VCaP (cell line): ENCODE measurements around the gene LPAR6.

Source experiments
- H3K27ac ChIP-seq: fragments of 450-650 bp; 2 replicates; pipeline ENCODE4 v1.5.1; 2017
- CTCF ChIP-seq: fragments of 450-650 bp; conservative IDR thresholded peaks from 2 replicates; pipeline ENCODE4 v1.5.1; 2017; ENCODE audit warnings: mild to moderate bottlenecking, moderate library complexity

Gene LPAR6

DNA sequence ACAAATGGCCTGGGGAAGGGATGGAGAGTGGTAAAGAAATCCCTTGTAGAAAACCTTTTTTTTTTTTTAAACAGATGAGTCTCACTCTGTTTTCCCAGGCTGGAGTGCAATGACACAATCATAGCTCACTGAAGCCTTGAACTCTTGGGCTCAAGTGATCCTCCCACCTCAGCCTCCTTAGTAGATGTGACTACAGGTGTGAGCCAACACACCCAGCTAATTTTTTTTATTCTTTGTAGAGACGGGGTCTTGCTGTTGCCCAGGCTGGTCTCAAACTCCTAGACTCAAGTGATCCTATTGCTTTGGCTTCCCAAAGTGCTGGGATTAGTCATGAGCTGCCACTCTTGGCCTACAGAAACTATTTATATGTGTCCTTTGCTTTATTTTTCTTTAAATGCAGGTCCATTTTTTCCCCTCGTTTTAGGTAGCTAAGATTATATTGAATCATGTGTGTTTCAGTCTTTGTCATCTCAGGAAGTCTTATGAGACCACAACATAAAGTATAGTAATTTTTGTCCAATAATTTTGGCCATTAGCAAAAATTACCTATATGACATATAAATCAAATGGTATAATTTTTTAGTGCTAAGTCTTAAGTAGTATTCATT lies 10.5 kb downstream of the LPAR6 start:
- no peak for TF ChIP-seq CTCF
- H3K27ac ChIP-seq, result no peak overlapping the region

DNA sequence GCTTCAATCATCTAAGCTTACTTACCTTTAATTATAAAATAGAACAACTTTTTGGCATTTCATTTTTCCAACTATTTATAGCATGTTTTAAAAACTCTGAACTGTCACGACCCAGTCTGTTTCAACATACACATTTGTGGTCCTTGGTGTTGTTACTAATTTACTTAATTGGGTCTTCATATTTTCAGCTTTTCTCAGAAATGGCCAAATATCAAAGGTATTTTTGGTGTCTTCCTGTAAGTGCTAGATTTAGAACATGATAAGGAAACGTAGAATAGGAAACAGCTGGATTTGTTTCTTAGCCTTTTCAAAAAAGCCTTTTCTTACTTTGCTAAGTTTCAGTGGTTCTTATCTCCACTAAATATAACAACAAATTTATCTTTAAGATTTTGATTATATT lies 11.4 kb downstream of the LPAR6 start:
- no peak for TF ChIP-seq CTCF
- no peak overlapping the region for H3K27ac ChIP-seq

- H3K27ac ChIP-seq, result no peak overlapping the region
- no peak for TF ChIP-seq CTCF
Measured at GRCh38 chr13:48400850-48401291, 12.0 kb downstream of the LPAR6 start.

- no peak for TF ChIP-seq CTCF
- no peak overlapping the region for H3K27ac ChIP-seq
Measured at GRCh38 chr13:48400090-48400694, 12.7 kb downstream of the LPAR6 start.

DNA sequence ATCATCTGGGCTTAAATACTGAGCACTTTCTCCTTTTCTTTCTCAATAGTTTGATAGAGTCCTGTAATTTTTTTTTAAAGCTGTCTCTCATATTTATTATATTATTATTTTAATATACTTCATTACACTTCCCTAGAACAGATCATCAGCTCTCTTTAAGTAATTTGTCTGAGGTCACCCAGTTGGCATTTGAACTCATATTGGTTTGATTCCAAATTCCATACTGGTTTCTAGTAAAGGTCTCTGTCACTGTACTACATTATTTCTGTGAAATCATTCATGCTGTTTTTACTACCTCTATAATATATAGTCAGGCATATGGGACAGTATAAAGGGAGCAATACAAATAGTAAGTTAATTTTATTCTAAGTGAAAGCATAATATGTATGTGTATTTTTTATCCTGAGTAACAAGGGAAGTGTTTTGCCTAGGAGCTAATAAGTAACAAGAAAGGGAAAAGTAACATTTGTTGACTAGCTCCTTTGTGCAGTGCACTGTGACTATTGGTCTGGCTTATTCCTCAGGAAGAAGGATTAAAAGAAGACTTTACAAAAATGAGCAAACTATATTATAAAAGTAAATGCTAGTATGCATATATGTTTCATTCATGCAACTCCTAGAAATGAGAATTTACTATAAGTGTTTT lies 14.3 kb downstream of the LPAR6 start:
- no peak overlapping the region for H3K27ac ChIP-seq
- no peak for TF ChIP-seq CTCF

GRCh38 chr13:48397744-48398143 lies 15.2 kb downstream of the LPAR6 start:
- TF ChIP-seq CTCF, result no peak
- H3K27ac ChIP-seq, result no peak overlapping the region

GRCh38 chr13:48393698-48394085 lies 19.2 kb downstream of the LPAR6 start:
- no peak for TF ChIP-seq CTCF
- H3K27ac ChIP-seq, result no peak overlapping the region
